Testis (tissue), 2 donors: ENCODE data around the gene CMTR1.

Experiments
- CTCF ChIP-seq, 3 experiments: fragments of 450-650 bp in 2 of 3; fragments of 200-600 bp in 1 of 3; sonication (generic) in 1 of 3; IDR thresholded peaks; one replicate each; pipeline ENCODE4 v1.5.1; 2016 to 2019; ENCODE audit warnings: antibody characterized with exemption in 3 of 3, mild to moderate bottlenecking in 2 of 3, moderate library complexity in 1 of 3
- POLR2A ChIP-seq: fragments of 450-650 bp; IDR thresholded peaks from one replicate; pipeline ENCODE4 v1.6.1; 2017; ENCODE audit warnings: antibody characterized with exemption, mild to moderate bottlenecking, moderate library complexity

DNA sequence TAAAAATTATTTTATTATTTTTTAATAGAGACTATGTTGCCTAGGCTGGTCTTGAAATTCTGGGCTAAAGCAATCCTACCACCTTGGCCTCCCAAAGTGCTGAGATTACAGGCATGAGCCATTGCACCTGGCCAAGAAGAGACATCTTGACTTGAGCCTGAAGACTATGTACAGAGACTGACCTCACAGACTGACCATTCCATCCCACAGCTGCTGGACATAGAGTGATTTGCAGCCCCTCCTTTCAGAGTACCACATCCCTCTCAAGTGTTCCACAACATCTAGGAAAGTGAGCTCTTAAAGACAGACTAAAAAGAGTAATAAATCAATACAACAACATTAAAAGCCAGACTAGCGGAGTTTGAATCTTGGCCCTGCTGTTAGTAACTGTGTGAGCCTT is 40.2 kb upstream of the CMTR1 start:
- TF ChIP-seq CTCF (IDR thresholded peaks at IDR 0.05) (no peak), POLR2A (no peak)
